Thyroid gland (tissue), 4 donors: Measurements from ENCODE around the gene PADI1.

Experiments used
- CTCF ChIP-seq, 6 experiments: fragments of 200-600 bp in 3 of 6; fragments of 450-650 bp in 3 of 6; sonication (generic) in 3 of 6; IDR thresholded peaks; one replicate each; pipeline ENCODE4 v1.5.1; 2016 to 2019; ENCODE audit warnings: antibody characterized with exemption in 6 of 6, mild to moderate bottlenecking in 2 of 6, inconsistent platforms in 1 of 6, moderate library complexity in 1 of 6
- POLR2A ChIP-seq, 2 donors: fragments of 450-650 bp; IDR thresholded peaks; one replicate each; pipeline ENCODE4 v1.6.1; 2017; ENCODE audit warnings: antibody characterized with exemption in 2 of 2, mild to moderate bottlenecking in 2 of 2, moderate library complexity in 1 of 2

DNA sequence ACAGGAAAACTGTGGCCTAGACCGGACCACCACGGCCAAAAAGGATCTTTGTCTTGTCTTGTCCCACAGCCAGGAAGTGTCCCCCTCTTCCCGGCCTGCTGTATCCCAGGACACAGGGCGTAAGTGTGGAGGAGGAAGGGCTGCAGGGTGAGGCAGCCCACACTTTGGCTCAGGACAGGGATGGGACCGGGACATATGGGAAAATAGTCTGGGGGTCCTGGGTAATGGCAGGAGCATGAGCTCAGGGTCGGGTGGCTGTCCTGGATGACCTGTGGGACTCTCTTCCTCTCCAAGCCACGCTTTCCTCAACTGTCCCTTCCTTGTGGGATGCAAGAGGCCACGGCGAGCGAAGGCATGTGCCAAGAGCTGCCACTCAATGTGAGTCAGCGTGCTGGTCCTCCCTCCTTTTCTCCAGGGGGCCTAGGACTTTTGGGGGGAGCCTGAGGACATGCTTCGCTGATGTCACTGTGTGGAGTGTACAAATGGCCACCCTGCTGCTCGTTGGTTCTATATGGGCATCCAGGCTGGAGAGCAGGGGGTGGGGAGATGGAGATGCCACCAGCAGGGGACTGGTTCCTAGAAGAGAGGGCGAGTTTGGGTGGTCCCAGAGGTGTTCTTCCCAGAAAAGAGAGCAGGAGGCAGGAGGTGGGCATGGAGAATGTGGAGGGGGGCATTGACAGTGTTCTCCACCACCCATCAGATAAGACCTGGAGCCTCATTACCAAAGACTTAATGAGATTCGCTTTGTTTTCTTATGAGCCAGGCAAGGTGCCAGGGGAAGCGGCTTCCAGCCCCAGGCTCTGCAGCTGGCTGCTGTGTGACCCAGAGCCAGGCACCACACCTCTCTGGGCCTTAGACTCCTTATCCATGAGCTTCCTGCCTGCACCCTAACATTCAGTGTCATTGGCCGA is 11.5 kb upstream of the PADI1 start:
- TF ChIP-seq CTCF (IDR thresholded peaks at IDR 0.05) (no peak), POLR2A (IDR thresholded peaks at IDR 0.05) (no peak)
